H54 (cell line): Measurements from ENCODE around the gene EEF2KMT.
"Not testable (repeated sequence)": the region's sequence is repeated elsewhere in the genome, so short reads cannot be mapped to it uniquely, and the experiment has no call there.

ENCODE experiments used
- DNase-seq: peaks from one replicate; pipeline ENCODE4 v3.0.0; 2011; ENCODE audit warnings: low spot score, mixed read lengths; ENCODE audit not compliant: insufficient read length
- FAIRE-seq: peaks from 3 replicates; lab custom pipeline; 2011; peaks lifted over from hg19 to GRCh38; lab: Jason Lieb, UNC
- POLR2A ChIP-seq: IDR thresholded peaks from 2 replicates; pipeline ENCODE4 v1.6.1; 2011; ENCODE audit warnings: low read depth, mild to moderate bottlenecking, low read length

The EEF2KMT gene

DNA sequence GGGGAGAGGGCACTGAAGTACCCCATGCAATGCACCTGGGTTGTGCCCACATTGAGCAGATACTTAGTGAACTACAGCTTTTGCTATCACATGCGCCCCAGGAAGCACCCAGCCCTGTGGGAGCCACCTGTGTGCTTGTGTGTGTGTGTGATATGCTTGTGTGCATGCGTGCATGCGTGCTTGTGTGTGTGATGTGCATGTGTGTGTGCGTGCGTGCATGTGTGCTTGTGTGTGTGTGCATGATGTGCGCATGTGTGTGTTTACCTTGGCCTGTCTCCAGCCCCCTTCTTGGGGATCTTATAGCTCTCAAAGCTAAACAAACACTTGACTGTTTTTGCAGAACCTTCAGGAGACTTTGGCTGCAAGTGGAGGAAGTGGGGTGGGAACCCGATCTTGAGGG is 32.7 kb downstream of the EEF2KMT start:
- TF ChIP-seq POLR2A = no peak
- no peak for FAIRE-seq
- DNase-seq = no peak

DNA sequence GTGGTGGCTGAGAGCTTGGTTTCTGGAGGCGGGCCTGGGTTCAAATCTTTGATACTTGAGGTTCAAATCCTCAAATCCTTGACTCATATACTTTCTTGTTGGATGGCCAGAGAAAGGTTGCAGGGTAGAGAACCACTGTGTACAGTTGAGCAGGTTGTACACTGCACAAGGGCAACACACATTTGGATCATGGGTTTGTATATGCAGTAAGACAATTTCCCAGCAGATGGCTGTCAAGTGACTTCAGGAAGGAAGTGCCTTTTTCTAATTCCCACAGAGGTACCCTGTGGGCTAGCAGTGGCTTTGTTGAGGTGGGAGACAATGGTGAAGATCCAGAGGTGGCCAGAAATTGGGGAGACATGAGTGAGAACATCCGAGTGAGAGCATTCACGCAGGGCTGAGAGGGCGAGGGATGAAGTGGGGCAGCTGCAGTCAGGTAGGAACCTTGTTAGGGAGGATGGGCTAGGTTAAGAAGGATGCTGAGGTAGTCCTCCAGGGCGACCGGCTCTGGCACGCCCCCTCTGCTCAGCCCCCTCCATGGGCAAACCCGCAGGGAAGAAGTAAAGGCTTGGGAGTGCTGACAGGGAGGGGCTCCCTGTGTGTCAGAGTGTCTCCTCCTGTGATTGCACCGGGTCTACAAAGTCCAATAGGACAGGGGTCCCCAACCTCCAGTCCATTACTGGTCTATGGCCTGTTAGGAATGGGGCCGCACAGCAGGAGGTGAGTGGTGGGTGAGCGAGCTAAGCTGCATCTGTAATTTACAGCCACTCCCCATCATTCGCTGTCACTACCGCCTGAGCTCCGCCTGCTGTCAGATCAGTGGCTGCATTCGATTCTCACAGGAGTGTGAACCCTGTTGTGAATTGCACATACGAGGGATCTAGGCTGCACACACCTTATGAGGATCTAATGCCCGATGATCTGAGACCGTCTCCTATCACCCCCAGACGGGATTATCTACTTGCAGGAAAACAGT is 34.5 kb downstream of the EEF2KMT start:
- FAIRE-seq = no peak
- no peak for TF ChIP-seq POLR2A

DNA sequence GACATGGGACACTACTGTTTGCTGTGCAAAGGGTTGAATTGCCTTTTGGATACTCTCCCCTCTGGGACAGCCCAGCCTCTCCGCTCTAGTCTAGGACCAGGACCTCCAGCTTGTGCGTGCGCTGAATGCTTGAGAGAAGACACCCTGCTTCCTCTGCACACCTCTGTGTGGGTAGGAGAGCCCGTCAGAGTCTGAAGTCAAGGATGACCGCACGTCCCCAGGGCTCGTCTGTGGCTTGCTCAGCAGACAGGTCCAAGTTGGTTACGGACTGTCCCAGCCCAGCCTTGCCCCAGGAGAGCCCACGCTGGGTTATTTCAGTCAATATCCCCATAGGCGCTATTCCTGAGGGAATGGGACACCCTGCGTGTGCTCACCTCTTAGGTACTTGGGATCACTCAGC is 35.5 kb downstream of the EEF2KMT start:
- no peak for TF ChIP-seq POLR2A
- DNase-seq (no peak), FAIRE-seq (no peak)

More for the DNA sequence above, 34.5 kb downstream of the EEF2KMT start:
- no peak for DNase-seq

DNA sequence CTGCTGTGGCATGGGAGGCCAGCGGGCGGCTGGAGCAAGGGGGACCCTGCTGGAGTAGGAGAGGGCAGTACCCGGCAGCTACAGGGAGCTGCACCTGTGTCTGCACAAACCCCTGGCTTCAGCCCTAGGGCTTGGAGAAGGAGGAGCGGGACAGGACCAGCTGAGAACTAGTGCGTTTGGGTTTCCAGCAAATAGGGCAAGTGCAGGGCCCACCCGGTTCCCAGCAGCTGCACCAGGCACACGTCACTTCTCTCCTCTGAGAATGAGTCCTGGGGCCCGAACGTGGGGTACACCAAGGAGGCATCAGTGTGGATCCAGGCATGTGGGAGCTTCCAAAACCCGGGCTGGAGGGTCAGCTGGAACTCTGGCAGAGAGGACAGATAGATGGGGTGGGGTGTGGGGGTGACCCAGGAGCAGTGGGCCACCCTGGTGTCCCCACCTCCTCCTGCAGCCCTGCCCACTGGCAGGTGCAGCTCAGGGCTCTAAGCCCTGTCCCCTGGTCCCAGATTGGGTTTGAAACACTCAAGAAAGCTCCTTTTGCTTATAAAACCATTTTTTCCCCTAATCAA is 37.4 kb downstream of the EEF2KMT start:
- DNase-seq = no peak
- TF ChIP-seq POLR2A = no peak
- FAIRE-seq = no peak

DNA sequence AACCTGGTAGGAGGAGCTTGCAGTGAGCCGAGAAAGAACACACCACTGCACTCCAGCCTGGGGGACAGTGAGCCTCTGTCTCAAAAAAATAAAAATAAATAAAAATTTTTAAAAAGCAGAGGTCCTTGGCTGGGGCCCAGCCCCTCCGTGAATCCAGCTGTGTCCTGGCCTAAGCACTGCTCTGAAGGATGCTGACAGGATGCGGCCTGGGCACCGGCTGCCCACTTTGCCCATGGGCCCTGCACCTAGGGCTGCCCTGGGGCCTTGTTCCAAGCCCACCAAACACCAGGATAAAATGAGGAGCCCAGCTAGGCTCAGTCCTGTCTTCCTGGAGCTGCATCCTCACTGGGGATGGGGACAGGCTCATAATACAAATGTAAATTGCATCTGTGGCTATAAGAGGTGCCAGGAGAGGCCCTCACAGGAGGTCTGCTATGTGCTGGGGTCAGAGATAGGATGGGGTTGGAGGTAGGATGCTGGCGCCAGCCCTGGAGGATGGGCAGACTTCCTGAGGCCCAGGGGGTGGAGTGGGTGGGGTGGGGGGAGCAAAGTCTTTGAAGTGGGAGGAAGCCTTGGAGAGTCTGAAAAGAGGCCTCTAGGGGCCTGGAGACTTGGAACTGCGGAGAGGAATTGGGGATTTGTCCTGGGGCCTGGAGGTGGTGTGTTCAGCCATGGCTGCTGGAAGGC is 38.1 kb downstream of the EEF2KMT start:
- no peak for TF ChIP-seq POLR2A
- FAIRE-seq (no peak), DNase-seq (no peak)

DNA sequence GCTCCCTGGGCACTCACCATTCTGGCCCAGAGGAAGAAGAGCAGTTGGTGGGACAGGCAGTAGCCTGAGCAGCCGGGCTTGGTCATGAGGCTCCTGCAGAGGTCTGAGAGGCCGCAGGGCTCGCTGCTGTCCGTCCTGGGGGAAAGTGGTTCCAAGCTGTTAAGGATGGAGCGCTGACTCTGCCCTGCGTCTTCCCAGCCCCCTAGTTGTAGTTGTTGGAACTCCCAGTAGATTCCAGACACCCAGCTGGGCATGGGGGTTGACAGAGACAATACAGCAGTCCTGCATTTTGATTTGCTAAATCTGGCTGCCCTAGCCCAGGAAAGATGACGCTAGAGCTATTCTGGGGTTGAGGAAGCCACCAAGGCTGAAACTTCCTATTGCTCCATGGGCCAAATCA is 39.1 kb downstream of the EEF2KMT start:
- FAIRE-seq (no peak), DNase-seq (no peak)
- no peak for TF ChIP-seq POLR2A

DNA sequence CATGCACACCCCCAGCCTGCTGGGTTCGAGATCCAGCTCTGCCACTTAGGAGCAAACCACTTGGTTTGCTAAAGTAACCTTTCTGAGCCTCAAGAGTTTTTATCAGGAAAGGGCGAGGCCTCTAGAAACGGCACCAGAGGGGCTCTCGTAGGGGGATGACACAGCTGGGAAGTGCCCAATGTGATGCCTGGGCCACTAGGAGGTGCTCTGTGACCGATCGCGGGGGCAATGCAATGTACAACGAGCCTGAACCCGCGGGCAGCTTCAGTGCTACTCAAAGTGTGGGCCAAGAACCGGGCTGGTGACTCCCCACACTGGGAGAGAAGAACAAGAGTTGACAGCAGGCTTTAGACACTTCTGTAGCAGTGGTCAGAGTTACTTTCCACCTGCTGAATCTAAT is 41.2 kb downstream of the EEF2KMT start:
- no peak for TF ChIP-seq POLR2A
- DNase-seq = no peak
- FAIRE-seq = no peak

DNA sequence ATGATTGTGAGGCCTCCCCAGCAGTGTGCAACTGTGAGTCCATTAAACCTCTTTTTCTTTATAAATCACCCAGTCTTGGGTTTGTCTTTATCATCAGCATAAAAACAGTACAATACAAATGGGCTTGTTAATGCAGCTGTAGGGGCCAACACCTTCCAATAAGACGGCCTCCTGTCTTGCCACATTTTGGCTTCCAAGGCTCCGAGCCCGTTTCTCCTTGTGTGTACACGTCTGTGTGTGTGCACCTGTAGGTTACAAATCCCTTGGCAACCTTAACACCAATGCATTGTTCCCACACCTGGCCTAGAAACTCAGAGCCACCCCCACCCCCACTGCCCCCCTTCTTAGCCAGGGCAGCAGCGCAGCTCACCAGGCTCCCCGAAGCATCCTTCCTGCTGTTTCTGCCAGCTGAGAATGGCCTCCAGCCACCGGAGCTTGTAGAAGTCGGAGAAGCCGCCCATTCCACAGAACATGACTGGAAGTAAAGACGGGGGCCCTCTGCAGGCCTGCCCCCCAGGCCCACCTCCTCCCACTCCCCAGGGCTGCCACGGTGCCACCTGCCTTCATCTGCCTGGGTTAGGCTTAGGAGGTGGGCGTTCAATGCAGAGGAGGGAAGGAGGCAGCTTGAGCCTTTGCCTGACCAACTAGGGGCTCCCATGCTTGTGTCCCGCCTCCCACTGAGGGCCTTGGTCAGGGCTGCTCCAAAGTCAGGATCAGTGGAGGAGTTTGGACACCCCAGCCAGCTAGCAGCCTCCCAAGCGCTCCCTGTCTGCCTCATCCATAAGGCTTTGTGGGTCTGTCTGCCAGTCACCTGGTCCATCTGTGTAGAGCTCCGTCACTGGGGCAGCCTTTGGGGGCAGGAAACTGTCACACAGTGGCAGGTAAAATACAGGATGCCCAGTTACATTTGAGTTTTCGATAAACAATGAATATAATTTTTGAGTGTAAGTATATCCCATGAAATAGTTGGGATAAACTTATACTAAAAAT is 42.4 kb downstream of the EEF2KMT start:
- no peak for DNase-seq
- TF ChIP-seq POLR2A = no peak
- FAIRE-seq = no peak

DNA sequence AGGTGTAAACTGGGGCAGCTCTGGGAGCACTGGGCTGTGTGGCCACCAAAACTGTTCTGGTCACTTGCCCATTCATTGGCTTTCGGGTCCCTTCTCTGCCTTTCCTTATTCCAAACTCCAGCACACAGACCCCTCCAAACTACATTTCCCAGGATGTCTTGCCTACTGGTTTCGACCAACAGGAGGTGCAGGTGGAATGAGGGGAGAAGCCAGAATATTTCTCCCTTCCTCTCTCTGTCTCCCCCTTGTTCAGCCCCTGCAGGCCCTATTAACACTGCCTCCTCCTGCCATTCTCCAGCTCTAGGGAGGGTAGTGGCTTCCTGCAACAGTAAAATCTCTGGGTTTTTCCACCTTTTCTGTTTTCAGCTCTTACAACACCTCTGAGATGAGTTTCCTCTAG is 50.7 kb downstream of the EEF2KMT start:
- TF ChIP-seq POLR2A = no peak
- DNase-seq = no peak

DNA sequence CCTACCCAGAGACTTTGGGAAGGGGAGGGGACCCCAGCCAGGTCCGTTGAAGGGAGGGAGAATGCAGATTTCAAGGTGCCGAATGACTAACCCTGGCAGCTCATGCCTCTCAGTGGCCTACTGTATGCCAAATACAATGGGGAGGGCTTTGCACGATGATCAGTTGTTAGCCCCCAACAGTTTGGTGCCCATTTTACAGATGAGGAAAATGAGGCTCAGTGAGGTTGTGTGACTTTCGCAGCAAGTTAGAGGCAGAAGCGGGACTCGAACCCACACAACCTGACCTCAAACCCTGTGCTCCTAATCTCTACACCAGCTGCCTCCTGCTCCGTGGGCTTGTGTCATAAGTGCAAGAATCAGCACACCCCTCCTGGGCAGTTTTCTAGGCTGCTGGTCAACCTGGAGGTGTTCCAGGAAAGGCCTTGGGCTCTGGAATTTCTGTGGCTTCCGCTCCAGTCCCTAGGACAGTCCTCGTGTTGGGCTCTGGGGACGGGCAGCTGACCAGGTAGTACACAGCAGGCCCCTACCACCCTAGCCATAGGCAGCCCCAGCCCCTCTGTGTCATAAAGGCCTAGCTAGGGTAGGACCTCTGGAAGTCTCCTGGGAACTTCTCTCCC is 52.0 kb downstream of the EEF2KMT start:
- no peak for TF ChIP-seq POLR2A
- FAIRE-seq = no peak

More for the DNA sequence above, 50.7 kb downstream of the EEF2KMT start:
- FAIRE-seq = no peak

DNA sequence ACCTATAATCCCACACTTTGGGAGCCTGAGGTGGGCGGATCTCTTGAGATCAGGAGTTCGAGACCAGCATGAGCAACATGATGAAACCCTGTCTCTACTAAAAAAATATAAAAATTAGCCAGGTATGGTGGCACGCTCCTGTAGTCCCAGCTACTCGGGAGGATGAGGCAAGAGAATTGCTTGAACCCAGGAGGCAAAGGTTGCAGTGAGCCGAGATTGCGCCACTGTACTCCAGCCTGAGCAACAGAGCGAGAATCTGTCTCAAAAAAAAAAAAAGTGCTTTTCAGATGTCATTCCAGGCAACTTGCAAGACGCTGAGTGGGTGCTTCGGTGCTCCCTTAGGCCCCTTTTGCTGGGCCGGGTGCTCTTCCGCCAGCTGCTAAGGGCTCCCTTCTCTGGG is 53.0 kb downstream of the EEF2KMT start:
- not testable (repeated sequence) for DNase-seq

More for the DNA sequence above, 52.0 kb downstream of the EEF2KMT start:
- DNase-seq = no peak

DNA sequence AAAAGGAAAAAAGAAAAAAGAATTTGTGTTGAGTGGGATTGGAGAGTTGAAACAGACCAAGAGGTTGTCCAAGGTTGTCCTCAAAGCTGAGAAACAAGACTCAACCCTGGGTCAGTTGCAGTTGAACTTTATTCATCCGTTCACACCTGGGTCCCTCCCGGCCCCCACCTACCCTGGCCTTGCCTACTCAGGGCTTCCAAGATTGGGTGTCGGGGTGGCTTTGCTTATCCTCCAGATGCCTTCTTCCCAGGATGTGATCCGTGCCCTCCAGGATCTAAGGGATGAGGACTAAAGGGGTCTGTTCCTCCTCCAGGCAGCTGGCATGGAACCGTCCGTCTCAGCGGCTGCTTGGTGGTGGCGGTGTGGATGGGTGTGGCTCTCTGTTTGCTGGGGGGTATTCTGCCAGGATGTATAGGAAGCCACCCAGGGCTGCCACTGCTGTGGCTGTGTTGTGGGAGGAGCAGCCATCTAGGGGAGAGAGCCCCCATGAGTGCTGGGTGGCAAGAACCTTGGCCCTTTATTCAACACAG is 53.5 kb downstream of the EEF2KMT start:
- no peak for FAIRE-seq

More for the DNA sequence above, 53.0 kb downstream of the EEF2KMT start:
- FAIRE-seq = not testable (repeated sequence)

More for the DNA sequence above, 53.5 kb downstream of the EEF2KMT start:
- no peak for DNase-seq
- no peak for TF ChIP-seq POLR2A
